NCI-H128 (cell line): ENCODE results near the gene PALLD.
"Not testable (repeated sequence)": the region's sequence is repeated elsewhere in the genome, so short reads cannot be mapped to it uniquely, and the experiment has no call there.

Experiments used
- DNase-seq: peaks from one replicate; lab custom pipeline; 2025; ENCODE audit not compliant: unreplicated experiment; lab: John Stamatoyannopoulos, UW

PALLD gene

DNA sequence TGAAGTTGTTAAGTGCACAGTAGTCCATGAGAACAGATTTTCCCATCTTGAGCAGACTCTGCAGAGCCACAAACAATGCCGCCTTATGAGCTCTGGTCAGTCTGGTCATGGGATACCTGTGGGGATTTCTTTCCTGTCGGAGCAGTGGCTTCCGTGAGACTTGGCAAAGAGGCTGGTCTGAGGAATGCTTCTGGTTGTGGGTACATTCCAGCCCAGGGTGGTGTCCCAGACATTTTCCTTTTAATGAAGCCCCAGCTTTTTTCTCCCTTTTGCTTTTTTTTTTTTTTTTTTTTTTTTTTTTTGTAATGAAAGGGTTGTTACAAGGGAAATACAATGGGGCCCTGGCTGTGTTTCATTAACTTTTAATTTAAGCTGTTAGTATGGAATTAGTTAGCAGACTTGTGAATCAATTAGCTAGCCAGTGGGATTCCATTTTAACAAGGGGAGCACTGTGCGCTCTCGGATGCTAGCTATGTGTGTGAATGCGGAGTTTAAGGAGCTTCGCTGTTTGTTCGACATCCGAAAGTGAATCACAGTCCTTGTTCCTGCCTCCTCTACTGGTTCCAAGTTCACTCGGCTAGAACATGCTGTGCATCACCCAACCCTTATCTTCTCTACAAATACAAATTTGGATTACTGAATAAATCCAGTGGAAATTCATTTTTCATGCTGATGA lies 288.1 kb downstream of the PALLD start:
- DNase-seq: no peak

DNA sequence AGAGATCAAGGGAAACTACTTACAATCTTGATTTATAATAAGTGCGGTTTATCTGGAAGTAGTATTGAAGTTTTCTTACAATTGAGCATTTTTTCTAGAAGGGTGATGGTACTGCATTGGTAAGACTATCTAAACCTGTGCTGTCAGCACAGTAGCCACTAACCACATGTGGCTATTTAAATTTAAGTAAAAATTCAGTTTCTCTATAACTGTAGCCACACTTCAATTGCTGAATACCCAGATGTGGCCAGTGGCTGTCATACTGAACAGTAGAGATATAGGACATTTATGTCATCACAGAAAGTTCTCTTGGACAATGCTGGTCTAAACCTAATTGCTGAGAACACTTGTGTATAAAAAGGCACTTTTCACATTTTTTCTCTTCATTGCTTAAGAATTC lies 290.5 kb downstream of the PALLD start:
- no peak for DNase-seq

DNA sequence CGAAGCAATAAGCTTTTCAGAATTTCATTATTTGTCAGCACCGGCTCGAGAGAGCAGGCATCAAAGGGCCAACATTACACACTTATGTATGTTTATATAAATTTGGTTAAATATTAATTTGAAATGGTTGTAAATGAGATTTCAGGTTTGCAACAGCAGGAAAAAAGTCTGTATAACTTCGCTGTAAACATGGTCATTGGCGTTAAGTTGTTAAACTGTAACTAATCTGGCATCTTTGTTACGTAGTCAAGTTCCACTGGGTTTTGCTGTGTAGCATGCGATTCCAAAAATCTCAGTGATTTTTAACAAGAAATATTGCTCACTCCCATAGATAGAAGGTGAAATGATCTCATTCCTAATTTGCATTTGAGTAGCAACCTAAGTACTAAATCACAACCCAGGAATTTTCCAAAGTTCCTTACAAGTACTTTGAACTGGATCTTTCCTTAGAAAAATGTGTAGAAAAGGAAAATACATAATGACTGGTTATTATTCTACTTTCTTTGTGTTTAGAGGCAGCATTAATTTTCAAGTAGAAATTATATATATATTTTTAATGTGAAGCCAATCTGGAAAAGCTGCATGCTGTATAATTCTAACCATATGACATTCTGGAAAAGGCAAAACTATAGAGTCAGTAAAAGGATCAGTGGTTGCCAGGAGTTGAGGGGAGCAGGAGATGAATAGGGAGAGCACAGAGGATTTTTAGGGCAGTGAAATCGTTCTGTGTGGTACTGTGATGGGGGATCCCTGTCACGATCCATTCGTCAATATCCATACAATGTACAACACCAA lies 291.1 kb downstream of the PALLD start:
- DNase-seq: no peak

DNA sequence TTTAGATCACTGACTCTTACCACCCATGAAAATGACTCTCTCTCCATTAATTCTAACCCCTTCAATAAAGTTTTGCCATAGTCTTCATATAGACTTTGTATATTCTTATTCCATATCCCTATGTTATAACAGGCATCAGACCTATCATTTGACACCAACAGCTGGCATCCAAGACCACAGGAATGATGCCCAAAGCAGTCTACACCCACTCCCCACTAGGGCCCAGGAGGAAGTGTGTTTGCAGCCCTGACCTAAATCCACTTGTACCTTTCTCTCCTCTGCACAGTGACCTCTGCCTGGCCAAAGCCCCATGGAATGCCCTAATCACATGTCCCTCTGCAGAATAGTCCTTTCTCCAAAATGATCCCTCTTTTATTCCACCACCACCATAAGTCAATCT lies 294.0 kb downstream of the PALLD start:
- DNase-seq: no peak

DNA sequence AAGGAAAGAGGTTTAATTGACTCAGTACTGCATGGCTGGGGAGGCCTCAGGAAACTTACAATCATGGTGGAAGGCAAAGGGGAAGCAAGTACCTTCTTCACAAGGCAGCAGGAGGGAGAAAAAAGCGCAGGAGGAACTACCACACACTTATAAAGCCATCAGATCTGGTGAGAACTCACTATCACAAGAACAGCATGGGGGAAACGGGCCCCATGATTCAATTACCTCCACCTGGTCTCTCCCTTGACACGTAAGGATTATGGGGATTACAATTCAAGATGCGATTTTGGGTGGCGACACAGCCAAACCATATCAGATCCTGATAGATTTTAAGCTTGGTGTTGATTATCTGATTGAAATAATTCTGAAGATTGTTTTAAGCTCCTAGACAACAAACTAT lies 294.5 kb downstream of the PALLD start:
- no peak for DNase-seq

DNA sequence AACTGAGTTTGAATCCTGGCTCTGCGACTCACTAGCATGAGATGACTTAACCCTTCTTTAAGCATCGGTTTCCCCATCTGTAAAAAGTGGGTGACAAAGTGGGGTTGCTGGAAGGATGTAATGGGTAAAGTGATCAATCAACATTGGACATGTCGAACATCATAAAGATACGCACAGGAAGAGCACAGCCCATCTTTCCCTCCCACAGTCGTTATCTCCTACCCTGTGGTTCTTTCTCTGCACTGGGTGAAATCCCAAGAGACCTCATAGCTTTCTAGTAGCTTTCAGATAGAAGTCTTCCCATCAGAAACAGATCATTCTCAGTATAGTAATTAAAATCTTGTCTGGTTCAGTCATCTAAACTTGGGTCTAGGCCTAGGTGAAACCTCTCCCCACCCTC lies 296.7 kb downstream of the PALLD start:
- no peak for DNase-seq

DNA sequence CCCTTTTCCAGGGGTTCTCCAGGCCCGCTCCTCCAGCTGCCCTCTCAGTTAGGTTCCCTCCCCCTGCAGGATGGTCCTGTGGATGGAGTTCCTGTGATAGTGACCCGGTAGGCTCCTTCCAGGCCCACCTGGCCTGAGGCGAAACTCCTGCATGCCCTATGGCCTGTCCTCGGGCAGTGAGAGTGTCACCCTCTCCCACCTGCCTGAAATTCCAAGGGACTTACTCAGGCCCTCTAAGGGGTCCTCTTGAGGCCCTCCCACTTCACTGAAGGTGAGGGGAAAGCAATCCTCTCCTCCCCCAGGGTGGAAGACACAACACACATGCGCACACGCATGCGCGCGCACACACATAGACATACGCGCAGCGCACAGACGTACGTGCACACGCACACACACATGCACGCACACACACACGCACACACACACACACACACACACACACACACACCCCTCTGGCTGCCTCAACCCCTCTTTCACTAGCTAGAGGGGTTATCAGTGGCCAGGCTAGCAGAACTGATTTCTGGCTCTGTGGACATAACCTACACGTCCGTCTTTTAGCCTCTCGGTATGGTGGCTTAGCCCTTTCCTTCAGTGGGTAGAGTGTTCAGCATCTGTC lies 297.3 kb downstream of the PALLD start:
- no peak for DNase-seq

DNA sequence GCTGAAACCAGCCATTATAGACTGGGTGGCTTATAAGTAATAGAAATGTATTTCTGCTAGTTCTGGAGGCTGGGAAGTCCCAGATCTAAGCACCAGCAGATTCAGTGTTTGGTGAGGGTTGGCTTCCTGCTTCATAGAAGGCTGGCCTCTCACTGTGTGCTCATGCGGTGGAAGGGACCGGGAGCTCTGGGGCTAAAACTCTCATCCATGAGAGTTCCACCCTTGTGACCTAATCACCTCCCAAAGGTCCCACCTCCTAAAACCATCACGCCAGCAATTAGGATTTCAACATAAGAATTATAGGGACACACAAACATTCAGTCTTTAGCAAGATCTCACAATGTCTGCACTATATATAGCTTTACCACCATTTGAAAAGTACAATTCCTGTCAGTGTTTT lies 298.0 kb downstream of the PALLD start:
- no peak for DNase-seq

DNA sequence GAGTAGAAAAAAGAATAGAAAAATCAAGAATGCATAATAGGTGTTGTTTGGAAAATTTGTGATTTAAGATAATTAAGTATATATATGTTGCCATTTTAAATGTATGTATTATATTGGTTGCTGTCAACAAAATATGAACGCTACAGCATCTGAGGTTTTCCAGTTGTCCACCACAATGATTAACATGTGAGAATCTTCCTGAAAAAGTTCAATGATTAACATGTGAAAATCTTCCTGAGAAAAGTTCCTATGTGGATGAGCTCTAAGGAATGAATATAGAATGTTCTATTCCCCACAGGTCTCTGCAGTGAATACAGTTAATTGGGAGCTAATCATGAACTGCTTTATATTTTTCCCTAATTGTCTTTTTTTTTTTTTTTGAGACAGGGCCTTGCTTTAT lies 298.5 kb downstream of the PALLD start:
- no peak for DNase-seq

DNA sequence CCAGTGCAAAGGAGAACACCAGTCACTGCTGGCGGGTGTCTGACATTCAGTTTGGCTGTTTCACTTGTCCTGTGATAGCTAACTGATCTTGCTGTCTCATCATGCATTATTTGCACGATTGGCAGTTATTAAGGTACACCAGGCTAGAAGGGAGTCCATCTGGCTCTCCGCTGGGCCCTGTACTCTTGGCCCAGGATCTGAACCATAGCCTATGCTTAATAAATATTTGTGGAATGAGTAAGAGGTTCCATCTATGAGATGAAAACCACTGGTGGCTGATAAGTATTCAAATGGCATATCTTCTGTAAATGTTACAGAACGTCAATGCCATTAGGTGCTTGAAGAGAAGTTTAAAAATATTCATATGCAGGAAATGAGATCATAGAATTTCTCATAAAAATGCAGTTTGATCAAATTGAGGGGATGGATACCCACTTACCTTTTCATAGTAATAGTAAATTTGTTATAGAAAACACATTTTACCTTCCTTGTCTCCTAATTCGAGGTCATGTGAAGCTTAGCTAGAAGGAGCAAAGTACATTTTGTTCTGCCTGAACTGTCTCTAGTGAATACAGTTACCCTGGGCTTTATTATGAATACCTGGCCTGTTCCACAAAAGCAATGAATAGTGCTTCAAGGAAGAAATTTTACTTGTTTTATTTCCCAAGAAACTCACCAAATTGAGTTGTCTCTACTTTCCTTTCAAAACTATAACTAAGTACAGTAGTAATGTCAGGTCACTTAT lies 299.7 kb downstream of the PALLD start:
- DNase-seq: no peak

DNA sequence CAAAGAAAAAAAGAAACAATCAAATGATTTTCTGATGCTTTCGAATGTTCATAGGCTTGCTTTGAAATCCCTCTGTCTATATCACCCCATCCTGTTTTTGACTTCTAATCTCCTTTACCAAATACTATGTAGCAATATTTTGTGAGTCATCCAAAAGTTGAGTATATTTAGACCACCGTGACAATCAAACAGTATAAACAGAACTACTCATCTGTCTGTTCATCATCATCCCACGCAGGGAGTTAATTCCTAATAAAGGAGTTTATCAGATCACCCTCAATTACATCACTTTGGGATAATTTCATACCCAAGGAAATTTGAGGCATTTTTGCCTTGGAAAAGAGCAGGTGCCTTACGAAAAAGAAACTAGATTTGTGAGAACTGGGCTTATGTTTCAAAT lies 300.3 kb downstream of the PALLD start:
- no peak for DNase-seq

DNA sequence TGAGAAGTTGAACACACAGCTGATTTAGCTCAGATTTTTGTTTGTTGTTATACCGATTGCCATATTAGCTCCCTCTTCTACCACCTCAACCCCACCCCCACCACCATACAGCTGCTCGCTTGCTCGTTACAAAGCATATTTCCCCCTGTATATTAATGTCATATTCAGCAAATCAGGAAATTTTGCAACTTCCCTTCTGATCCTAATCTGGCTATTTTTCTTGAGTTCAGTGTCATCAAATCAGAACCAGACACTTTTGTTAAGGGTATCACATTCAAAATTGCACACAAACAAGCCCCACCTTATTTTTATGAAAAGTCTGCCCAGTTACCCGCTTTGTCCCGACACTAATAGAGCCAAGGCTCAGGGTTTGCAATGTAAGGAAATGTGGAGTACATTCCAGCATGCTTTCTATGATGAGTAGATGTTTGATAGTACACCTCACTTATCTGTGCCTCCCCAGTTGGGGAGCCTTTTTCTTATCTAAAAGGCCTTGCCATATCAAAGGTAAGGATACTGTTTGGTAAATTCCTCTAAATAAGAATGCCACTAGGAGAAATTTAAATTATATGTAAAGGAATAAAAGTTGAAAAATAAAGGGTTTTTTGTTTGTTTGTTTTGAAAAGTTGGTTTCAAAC lies 301.0 kb downstream of the PALLD start:
- no peak for DNase-seq

DNA sequence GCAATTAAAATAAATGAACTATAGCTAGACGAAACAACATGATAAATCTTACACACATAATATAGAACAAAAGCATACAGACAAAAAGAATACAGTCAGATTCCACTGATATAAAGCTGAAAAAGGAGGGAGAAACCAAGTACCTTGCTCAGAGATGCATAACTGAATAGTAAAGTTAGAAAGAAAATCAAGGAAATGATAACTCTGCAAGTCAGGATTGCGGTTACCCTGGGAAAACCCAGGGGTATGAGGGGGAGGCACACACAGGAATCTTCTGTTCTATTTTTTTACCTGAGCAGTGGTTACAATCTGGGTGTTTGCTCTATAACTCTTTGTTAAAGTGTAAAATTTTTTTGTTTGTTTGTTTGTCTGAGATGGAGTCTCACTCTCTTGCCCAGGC lies 304.1 kb downstream of the PALLD start:
- no peak for DNase-seq

DNA sequence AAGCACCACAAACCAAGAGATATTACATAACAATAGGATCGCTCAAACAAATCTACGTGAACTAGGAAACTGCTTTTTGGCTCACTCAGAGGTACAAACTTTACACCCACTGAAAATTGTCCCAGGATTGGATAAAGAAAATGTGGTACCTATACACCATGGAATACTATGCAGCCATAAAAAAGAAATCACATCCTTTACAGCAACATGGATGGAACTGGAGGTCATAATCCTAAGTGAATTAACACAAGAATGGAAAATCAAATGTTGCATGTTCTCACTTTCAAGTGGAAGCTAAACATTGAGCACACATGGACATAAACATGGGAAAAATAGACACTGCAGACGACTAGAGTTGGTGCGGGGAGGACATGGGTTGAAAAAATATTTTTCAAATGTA lies 305.4 kb downstream of the PALLD start:
- no peak for DNase-seq

DNA sequence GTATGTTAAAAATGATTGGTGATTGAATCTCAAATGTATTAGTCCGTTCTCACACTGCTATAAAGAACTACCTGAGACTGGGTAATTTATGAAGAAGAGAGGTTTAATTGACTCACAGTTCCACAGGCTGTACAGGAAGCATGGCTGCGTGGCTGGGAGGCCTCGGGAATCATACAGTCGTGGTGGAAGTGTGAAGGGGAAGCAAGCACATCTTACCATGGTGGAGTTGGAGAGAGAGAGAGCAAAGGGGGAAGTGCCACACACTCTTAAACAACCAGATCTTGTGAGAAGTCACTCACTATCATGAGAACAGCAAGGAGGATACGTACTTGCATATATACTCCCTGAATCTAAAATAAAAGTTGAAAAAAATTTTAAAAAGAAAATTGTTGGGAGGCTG lies 306.2 kb downstream of the PALLD start:
- not testable (repeated sequence) for DNase-seq

DNA sequence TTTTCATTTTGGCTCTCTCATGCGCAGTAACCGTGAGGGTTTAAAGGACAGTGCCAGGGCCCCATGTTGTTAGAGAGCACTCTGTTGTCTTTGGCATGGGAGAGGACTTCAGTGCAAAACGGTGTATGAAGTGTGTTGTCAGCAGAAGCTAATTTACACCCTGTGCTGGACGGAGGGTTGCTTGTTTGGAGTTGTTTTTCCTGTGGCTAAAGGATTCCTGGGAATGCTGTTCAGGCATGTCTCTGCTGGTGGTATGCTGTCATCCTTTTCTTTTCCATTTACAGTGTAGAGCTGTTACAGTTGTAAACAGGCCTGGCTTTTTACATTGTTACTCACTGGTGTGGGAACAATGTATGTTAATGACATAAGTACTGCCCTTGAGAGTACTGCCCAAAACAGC lies 306.9 kb downstream of the PALLD start:
- no peak for DNase-seq

DNA sequence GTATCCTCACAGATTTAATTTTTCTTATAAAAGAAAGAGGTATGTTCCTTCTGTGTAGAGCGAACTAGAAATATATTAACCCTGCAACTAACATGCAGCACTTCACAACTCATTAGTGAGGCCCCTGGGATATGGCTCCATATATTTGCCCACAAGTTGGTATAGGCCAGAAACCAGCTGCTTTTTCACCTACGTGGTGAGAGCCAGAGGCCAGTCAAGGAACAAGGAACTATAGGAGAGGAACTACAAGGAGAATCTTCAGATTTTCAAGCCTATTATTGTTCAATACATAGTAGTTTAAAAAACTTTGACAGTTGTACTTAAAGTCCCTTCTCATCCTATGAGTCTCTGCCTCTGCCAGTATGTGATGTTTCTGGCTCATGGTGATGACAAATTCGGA lies 307.3 kb downstream of the PALLD start:
- DNase-seq: no peak

DNA sequence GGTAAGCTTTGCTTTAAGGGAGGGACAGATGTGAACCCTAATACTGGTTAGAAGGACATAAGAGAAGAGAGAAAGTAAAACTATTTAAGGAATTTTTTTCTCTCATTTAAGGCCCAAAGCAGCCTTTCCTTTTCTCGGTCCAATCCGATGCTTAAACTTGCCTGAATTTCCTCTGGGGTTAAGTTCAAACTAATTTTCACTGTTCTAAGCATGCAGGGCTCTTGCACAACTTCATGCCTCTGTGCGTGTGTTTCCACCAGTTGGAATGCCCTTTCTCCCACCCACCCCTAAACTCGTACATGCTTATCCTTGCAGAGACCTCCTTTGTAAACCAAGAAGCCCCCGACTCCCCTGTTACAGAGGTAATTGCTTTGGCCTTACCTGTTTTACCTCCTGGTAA lies 308.5 kb downstream of the PALLD start:
- DNase-seq: no peak

DNA sequence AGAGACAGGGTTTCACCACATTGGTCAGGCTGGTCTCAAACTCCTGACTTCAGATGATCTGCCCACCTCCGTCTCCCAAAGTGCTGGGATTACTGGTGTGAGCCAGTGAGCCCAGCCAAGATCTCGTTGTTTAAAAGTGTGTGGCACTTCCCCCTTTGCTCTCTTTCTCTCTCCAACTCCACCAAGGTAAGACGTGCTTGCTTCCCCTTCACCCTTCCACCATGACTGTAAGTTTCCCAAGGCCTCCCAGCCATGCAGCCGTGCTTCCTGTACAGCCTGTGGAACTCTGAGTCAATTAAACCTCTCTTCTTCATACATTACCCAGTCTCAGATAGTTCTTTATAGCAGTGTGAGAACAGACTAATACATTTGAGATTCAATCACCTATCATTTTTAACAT lies 309.4 kb downstream of the PALLD start:
- not testable (repeated sequence) for DNase-seq

DNA sequence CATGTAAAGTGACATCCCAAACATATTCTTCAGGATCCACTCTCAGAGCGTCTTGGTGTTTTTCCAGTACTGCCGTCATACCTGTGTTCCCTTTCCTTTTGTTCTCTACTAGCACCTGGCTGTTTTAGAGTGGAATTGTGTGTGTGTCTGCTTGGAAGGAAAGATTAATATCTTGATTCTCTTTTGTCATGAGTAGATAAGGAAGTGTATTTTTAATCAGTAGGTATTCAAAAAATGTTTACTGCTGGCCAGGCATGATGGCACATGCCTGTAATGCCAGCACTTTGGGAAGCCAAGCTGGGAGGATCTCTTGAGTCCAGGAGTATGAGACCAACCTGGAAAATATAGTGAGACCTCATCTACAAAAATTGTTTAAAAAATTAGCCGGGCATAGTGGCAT lies 314.4 kb downstream of the PALLD start:
- no peak for DNase-seq
